Astrocyte of the cerebellum (primary cell): ENCODE measurements around the gene ZNF608.

Source experiments
- DNase-seq: peaks from one replicate; pipeline ENCODE4 v3.0.0-alpha.2; 2011; ENCODE audit warnings: low read depth
- H3K4me3 ChIP-seq: 2 replicates; pipeline ENCODE4 v1.5.1; 2011; ENCODE audit warnings: mild to moderate bottlenecking, low read depth, low read length, moderate library complexity
- in situ Hi-C: cut with HindIII; loops from 2 replicates; pipeline ENCODE4 v1.10.0; 2017; ENCODE audit warnings: low sequenced_read_pairs
- TF ChIP-seq, protein P1 (sequence below): IDR thresholded peaks from 2 replicates; pipeline ENCODE4 v1.5.1; 2012; ENCODE audit warnings: low read length, low read depth, moderate library complexity, mild to moderate bottlenecking; ENCODE audit errors: missing control alignments

The ZNF608 gene

DNA sequence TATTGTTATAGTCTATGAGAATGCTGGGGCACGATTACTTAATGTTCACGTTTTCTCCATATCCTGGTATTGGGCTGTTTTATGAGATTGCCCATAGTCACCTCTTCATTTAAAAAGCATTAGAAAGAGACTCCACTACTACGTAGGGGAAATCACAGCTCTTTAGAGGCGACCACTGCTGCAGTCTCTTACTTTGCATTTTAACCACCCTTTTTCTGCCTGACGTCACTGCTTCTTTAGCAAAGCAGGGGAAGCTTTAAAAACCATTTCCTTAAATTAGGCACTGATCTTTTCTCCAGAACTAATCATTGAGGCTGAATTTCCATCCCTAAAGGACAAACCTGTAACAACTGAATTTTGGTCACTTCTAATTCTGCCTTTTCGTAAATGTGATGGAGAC lies 38.9 kb downstream of the ZNF608 start:
- TF ChIP-seq, protein P1, sequence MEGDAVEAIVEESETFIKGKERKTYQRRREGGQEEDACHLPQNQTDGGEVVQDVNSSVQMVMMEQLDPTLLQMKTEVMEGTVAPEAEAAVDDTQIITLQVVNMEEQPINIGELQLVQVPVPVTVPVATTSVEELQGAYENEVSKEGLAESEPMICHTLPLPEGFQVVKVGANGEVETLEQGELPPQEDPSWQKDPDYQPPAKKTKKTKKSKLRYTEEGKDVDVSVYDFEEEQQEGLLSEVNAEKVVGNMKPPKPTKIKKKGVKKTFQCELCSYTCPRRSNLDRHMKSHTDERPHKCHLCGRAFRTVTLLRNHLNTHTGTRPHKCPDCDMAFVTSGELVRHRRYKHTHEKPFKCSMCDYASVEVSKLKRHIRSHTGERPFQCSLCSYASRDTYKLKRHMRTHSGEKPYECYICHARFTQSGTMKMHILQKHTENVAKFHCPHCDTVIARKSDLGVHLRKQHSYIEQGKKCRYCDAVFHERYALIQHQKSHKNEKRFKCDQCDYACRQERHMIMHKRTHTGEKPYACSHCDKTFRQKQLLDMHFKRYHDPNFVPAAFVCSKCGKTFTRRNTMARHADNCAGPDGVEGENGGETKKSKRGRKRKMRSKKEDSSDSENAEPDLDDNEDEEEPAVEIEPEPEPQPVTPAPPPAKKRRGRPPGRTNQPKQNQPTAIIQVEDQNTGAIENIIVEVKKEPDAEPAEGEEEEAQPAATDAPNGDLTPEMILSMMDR: no peak
- in situ Hi-C loops: no loop called here
- no peak for DNase-seq
- H3K4me3 ChIP-seq: no peak overlapping the region

DNA sequence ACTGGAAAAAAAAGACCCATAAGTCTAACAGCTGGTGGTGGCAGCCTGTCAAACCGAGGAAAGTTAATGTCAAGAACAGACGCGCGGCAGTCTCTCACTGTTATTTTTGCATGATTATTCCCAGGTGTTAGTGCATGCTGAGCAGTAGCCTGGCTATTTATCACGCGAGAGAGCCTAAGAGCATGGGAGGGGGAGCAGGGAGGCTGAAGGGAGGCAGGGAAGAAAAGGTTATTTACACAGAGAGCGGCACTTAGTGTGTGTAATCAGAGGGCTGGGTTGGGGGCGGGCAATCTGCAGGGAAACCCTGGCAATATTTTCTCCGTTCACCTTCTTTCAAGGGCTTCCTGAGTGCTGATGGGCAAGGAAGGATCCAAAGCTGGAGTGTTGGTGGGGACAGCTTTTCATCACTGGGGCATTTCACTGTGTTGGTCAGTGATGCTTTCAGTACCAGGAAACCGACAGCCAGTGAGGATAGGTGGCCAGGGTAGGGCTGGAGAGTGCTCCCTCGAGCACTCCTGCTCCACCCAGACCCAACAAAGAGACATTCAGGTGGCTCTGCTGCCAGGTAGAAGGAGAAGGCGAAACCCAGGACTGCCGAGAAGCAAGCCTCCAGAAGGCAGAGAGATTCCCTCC lies 39.6 kb downstream of the ZNF608 start:
- TF ChIP-seq, protein P1: no peak
- in situ Hi-C loops: no loop called here
- DNase-seq: peak; percentile 19
- no peak overlapping the region for H3K4me3 ChIP-seq

DNA sequence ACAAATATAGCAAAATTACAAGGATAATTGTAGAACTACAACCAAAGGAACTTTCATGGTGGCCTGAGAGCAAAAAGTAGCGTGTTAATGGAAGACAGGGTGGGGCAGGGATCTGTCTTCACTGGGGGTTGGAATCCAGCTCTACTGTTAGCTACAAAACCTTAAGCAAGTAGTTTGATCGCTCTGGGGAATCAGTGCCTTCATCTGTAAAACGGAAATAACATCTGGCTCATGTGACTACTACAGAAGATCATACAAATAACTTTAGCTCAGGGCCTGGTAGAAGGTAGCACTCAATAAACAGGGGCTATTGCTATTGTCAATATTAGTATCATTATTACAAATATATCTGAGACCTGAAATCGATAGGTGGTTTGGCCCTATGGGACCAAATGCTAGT lies 40.4 kb downstream of the ZNF608 start:
- TF ChIP-seq, protein P1: no peak
- no peak for DNase-seq
- in situ Hi-C loops: no loop called here
- no peak overlapping the region for H3K4me3 ChIP-seq

DNA sequence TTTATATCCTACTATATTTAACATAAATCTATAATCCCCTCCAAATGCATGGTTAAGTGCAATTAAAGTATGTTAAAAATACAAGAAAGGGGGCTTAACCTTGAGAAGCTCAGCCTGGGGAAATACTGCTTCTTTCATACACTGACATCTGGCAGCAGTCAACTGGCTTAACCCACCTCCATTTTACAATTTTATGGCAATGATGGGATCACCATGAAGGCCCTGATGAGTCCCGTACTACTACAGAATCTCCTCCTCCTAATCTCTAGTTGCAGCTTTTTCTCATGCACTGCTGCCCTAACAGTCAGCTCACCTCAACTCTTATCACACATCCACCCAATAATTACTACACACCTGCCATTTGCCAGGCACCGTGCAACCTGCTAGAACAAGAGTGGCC lies 40.9 kb downstream of the ZNF608 start:
- no peak overlapping the region for H3K4me3 ChIP-seq
- DNase-seq: no peak
- TF ChIP-seq, protein P1: no peak
- in situ Hi-C loops: no loop called here

DNA sequence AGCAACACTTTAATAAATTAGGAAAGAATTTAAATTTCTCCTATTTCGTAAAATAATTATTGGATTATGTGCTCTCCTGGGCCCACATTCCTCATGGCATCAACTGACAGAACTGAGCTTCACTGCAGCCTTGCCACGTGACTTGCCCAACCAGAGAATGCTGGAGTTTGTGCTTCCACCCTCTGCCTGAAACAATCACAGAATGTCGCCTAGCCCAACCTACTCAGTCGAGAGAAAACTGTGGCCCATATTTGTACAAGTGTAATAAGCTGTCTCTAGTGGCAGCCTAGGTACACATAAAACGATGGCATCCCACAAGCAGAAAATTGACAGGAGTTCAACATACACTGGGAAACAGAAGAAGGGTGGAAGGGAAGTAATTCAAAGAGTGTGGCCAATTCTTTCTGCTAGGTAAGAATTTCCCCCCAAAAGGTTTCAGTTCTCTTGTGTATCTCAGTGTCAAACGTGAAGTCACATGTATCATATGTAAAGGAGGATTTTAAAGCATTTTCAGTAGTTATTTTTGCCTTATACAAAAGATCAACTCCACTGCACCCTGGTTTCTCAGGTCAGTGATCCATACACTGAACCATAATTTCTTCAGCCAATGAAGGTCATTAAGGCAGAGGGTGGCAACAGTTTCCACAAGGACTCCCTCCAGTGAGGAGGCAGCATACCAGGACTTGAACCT lies 41.7 kb downstream of the ZNF608 start:
- in situ Hi-C loops: no loop called here
- no peak for DNase-seq
- TF ChIP-seq, protein P1: no peak
- no peak overlapping the region for H3K4me3 ChIP-seq

DNA sequence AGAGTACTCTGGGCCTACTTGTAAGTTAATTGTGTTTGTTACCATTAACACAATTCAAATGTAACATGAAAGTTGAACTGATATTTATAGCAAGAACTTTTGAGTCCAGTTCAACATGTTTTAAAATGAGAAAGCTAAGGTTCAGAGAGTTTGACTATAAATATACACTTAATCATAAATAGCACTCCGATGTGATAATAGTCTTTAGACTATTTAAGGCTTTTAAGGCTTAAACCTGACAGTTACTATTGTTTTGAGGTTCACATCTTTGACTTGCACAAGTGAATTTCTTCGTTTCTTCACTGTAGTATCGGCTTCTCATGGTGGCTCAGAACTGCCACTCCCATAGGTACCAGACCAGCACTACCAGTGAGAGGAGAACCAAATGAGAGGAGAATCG lies 42.4 kb downstream of the ZNF608 start:
- no peak for DNase-seq
- H3K4me3 ChIP-seq: no peak overlapping the region
- TF ChIP-seq, protein P1: no peak
- in situ Hi-C loops: no loop called here
